OCI-LY7 (cell line): ENCODE data around the gene ZNF683. TPM values are rescaled to one million over a fixed set of nuclear protein-coding genes. Genes with fewer than 3 reads are reported as not detected.

Source experiments
- BruUV-seq: library from RNA; stranded (reverse); fragments of 400-500 nt; replicated peaks from 2 replicates; lab custom pipeline; 2021; lab: Mats Ljungman, UMichigan
- CTCF ChIA-PET: fragments of 300-600 bp; sonication (Branson Sonifier 250); formaldehyde crosslinking; loops from one replicate; lab custom pipeline; 2022; ENCODE audit warnings: antibody characterized with exemption; ENCODE audit not compliant: unreplicated experiment; lab: Charles Lee
- POLR2A ChIA-PET: fragments of 300-600 bp; sonication (Branson Sonifier 250); formaldehyde crosslinking; loops from one replicate; lab custom pipeline; 2022; ENCODE audit warnings: antibody characterized with exemption; lab: Charles Lee
- DNase-seq: peaks from one replicate; pipeline ENCODE4 v3.0.0-alpha.2; 2015; ENCODE audit warnings: low spot score
- H2AFZ ChIP-seq: fragments of 200-600 bp; sonication (generic), shearing (Covaris generic); 2 replicates; pipeline ENCODE4 v1.6.1; 2014; ENCODE audit warnings: mild to moderate bottlenecking, antibody characterized with exemption, low read length, moderate library complexity
- H3K27ac ChIP-seq: fragments of 200-600 bp; sonication (generic); 2 replicates; pipeline ENCODE4 v1.5.1; 2014; ENCODE audit warnings: mixed run types, low read depth, mild to moderate bottlenecking, moderate library complexity, low read length, inconsistent platforms; ENCODE audit not compliant: poor library complexity, severe bottlenecking
- H3K36me3 ChIP-seq: fragments of 200-600 bp; sonication (generic); 2 replicates; pipeline ENCODE4 v1.6.1; 2014; ENCODE audit warnings: mild to moderate bottlenecking, antibody characterized with exemption, low read length, moderate library complexity, mixed read lengths; ENCODE audit not compliant: insufficient read depth
- H3K4me1 ChIP-seq: fragments of 200-600 bp; sonication (generic); 2 replicates; pipeline ENCODE4 v1.5.1; 2014; ENCODE audit warnings: mild to moderate bottlenecking, low read length; ENCODE audit not compliant: insufficient read depth, poor library complexity, severe bottlenecking
- H3K4me2 ChIP-seq: fragments of 200-600 bp; sonication (generic); 2 replicates; pipeline ENCODE4 v1.6.1; 2014; ENCODE audit warnings: mild to moderate bottlenecking, low read length
- H3K4me3 ChIP-seq: fragments of 200-600 bp; sonication (generic); 2 replicates; pipeline ENCODE4 v1.5.1; 2014; ENCODE audit warnings: mild to moderate bottlenecking, low read depth, low read length; ENCODE audit not compliant: poor library complexity, severe bottlenecking
- H3K79me2 ChIP-seq: fragments of 200-600 bp; sonication (generic); 2 replicates; pipeline ENCODE4 v1.6.1; 2016; ENCODE audit warnings: low read depth, mild to moderate bottlenecking, low read length, moderate library complexity, mixed read lengths; ENCODE audit not compliant: insufficient read depth
- H3K9me2 ChIP-seq: fragments of 200-600 bp; sonication (generic); 2 replicates; pipeline ENCODE4 v1.6.1; 2016; ENCODE audit warnings: mild to moderate bottlenecking, low read length, mixed read lengths; ENCODE audit not compliant: insufficient read depth
- H3K9me3 ChIP-seq: fragments of 200-600 bp; sonication (generic); 2 replicates; pipeline ENCODE4 v1.6.1; 2014; ENCODE audit warnings: mild to moderate bottlenecking, mixed run types, low read length, mixed read lengths
- H4K20me1 ChIP-seq: fragments of 200-600 bp; sonication (generic); 2 replicates; pipeline ENCODE4 v1.6.1; 2014; ENCODE audit warnings: mild to moderate bottlenecking, antibody characterized with exemption, low read length, moderate library complexity, mixed read lengths; ENCODE audit not compliant: insufficient read depth
- CTCF ChIP-seq: fragments of 200-600 bp; sonication (generic); conservative IDR thresholded peaks from 2 replicates; pipeline ENCODE4 v1.5.1; 2014; ENCODE audit warnings: mild to moderate bottlenecking, antibody characterized with exemption, low read length, moderate library complexity, mixed read lengths
- EZH2phosphoT487 ChIP-seq: fragments of 200-600 bp; sonication (generic); IDR thresholded peaks from 2 replicates; pipeline ENCODE4 v1.6.1; 2018; ENCODE audit warnings: low read depth, borderline replicate concordance, mild to moderate bottlenecking, mixed run types, antibody characterized with exemption, low read length, moderate library complexity, mixed read lengths
- intact Hi-C: fragments of 100-400 bp; cut with micrococcal nuclease; formaldehyde crosslinking; loops from one replicate; pipeline ENCODE4 v1.10.0; 2022; ENCODE audit not compliant: unreplicated experiment
- total RNA-seq, 2 experiments: library from RNA; depleted of rRNA in 1 of 2; stranded (reverse); fragments of >200 nt in 1 of 2; shearing (Covaris generic) in 1 of 2; gene quantifications; 2 replicates each; pipeline ENCODE4 v1.2.3, GENCODE V29; 2014 to 2022

ZNF683 gene
- total RNA-seq, 2 experiments from 2014 or later: not detected

- intact Hi-C loops: loop anchor here (1.0 kb wide), 1 partner anchor 35 kb away; no protein-coding TSS in a partner anchor
- Histone ChIP-seq H2AFZ (peak overlapping the region; percentile 57; the same call in 1 of the 2 replicates), H3K27ac (no peak overlapping the region), H3K4me1 (peaks cover 16% of the 10 kb centered on the region), H4K20me1 (no peaks in the 10 kb centered on the region), H3K9me3 (no peaks in the 10 kb centered on the region), H3K4me2 (peak overlapping the region; percentile 25; the same call in 1 of the 2 replicates), H3K36me3 (peaks cover 22% of the 10 kb centered on the region), H3K9me2 (no peaks in the 10 kb centered on the region), H3K4me3 (no peak overlapping the region), H3K79me2 (no peaks in the 10 kb centered on the region)
- POLR2A ChIA-PET: interaction anchor here (0.7 to 1.1 kb wide), 2 partner anchors 23 to 89 kb away, joined by 3 to 4 read pairs; no protein-coding TSS in a partner anchor
- BruUV-seq: no TSS peak
- DNase-seq: peak; percentile 79
- CTCF ChIA-PET: no interaction called here
- TF ChIP-seq EZH2phosphoT487 (no peak), CTCF (peak; percentile 66)
These were observed 44.6 kb downstream of the ZNF683 start for GRCh38 chr1:26327956-26328362.

DNA sequence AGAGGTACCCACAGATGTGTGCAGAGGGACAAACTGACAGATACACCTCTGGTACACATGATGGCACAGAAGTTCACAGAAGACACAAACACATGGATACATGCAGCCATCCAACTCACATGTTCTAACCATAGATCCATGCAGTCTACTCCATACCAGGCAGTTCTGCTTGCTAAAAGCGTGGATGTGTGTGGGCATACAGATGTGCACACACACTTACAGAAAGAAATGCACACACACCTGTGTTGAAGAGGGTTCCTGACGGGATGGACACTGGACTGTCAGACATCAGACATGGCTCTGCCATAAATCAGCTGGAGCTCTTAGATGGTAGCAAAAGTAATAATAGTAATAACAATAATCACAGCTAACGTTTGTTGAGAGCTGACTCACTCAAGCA is 48.0 kb downstream of the ZNF683 start:
- Histone ChIP-seq H3K36me3 (peaks cover 52% of the 10 kb centered on the region), H3K79me2 (peaks cover 7% of the 10 kb centered on the region; the same call in 1 of the 2 replicates), H3K4me2 (no peak overlapping the region), H2AFZ (no peak overlapping the region), H3K4me3 (no peak overlapping the region), H3K9me3 (no peaks in the 10 kb centered on the region), H3K4me1 (peaks cover 50% of the 10 kb centered on the region), H4K20me1 (no peaks in the 10 kb centered on the region), H3K27ac (no peak overlapping the region), H3K9me2 (no peaks in the 10 kb centered on the region)
- intact Hi-C loops: no loop called here
- no peak for DNase-seq
- CTCF ChIA-PET: no interaction called here
- BruUV-seq: TSS peak; percentile 39
- TF ChIP-seq CTCF (no peak), EZH2phosphoT487 (no peak)
- POLR2A ChIA-PET: interaction anchor here (0.5 kb wide), 1 partner anchor 530 kb away, joined by 3 read pairs; no protein-coding TSS in a partner anchor

GRCh38 chr1:26323382-26323781 is 49.2 kb downstream of the ZNF683 start:
- CTCF ChIA-PET: interaction anchor here (0.9 kb wide), 1 partner anchor 39 kb away, joined by 5 read pairs; no protein-coding TSS in a partner anchor

More at GRCh38 chr1:26323382-26323781, 49.2 kb downstream of the ZNF683 start:
- Histone ChIP-seq H3K4me3 (no peak overlapping the region), H3K4me2 (no peak overlapping the region), H3K27ac (no peak overlapping the region), H3K79me2 (peaks cover 19% of the 10 kb centered on the region), H2AFZ (no peak overlapping the region), H3K36me3 (peaks cover 54% of the 10 kb centered on the region), H3K4me1 (peaks cover 48% of the 10 kb centered on the region), H4K20me1 (no peaks in the 10 kb centered on the region), H3K9me2 (no peaks in the 10 kb centered on the region), H3K9me3 (no peaks in the 10 kb centered on the region)
- POLR2A ChIA-PET: interaction anchor here (11.7 kb wide), 1 partner anchor 35 kb away, joined by 273 read pairs; no protein-coding TSS in a partner anchor
- no peak for DNase-seq
- TF ChIP-seq EZH2phosphoT487 (no peak), CTCF (no peak)
- intact Hi-C loops: no loop called here
- BruUV-seq: no TSS peak
